Pulmonary artery endothelial cell (primary cell): ENCODE results near the gene SDHAF2. TPM values are rescaled to one million over a fixed set of nuclear protein-coding genes. Genes with fewer than 3 reads are reported as not detected.

Source experiments
- total RNA-seq: library from RNA; depleted of rRNA; stranded (reverse); fragments of >200 nt; gene quantifications from 2 replicates; pipeline ENCODE4 v1.2.3, GENCODE V29; 2014

SDHAF2 gene
- total RNA-seq, 1 donor from 2014 or later: 44.0 TPM

Other genes with a start within 250 kb of the SDHAF2 start
- not detected in 2 replicates for gene PGA3, start 226.6 kb upstream of the SDHAF2 start, total RNA-seq
- gene PGA4, start 207.8 kb upstream of the SDHAF2 start, total RNA-seq: not detected in 2 replicates
- gene PGA5, start 188.9 kb upstream of the SDHAF2 start, total RNA-seq: not detected in 2 replicates
- 1.7 TPM in 2 replicates for gene VWCE, start 134.8 kb upstream of the SDHAF2 start, total RNA-seq
- gene DDB1, start 97.0 kb upstream of the SDHAF2 start, total RNA-seq: 383 and 419 TPM in 2 replicates
- gene TKFC, start 96.9 kb upstream of the SDHAF2 start, total RNA-seq: 13.6 and 20.4 TPM in 2 replicates
- 33.8 and 41.4 TPM in 2 replicates for gene CYB561A3, start 68.2 kb upstream of the SDHAF2 start, total RNA-seq
- 13.7 and 20.7 TPM in 2 replicates for gene TMEM138, start 67.8 kb upstream of the SDHAF2 start, total RNA-seq
- gene TMEM216, start 37.5 kb upstream of the SDHAF2 start, total RNA-seq: 8.6 and 9.0 TPM in 2 replicates
- 13.0 and 16.4 TPM in 2 replicates for gene CPSF7, start 149 bp upstream of the SDHAF2 start, total RNA-seq
- not detected in 2 replicates for gene LRRC10B, start 78.6 kb downstream of the SDHAF2 start, total RNA-seq
- gene SYT7, start 151.0 kb downstream of the SDHAF2 start, total RNA-seq: under 0.01 and 0.18 TPM in 2 replicates